Prostate gland (tissue), 2 donors: Measurements from ENCODE around the gene CTDP1. TPM values are rescaled to one million over a fixed set of nuclear protein-coding genes. Genes with fewer than 3 reads are reported as not detected.

Experiments used
- DNase-seq: peaks from one replicate; pipeline ENCODE4 v3.0.0-alpha.2; 2019; ENCODE audit warnings: low spot score
- H3K27ac ChIP-seq, 2 donors: fragments of 200-600 bp; sonication (generic); 2 replicates each; pipeline ENCODE4 v1.5.1; 2017 to 2019
- H3K27me3 ChIP-seq: fragments of 200-600 bp; sonication (generic); replicated peaks from 2 replicates; pipeline ENCODE4 v1.5.1; 2019; ENCODE audit not compliant: insufficient read depth
- H3K36me3 ChIP-seq, 2 donors: fragments of 200-600 bp; sonication (generic); 1 replicate in 1 of 2; 2 replicates in 1 of 2; pipeline versions ENCODE4 v1.5.1 to v1.8.1; 2017 to 2019
- H3K4me1 ChIP-seq: fragments of 200-600 bp; sonication (generic); replicated peaks from 2 replicates; pipeline ENCODE4 v1.5.1; 2019
- H3K4me3 ChIP-seq, 2 donors: fragments of 200-600 bp; sonication (generic); 2 replicates each; pipeline ENCODE4 v1.5.1; 2017 to 2019
- H3K9me3 ChIP-seq: fragments of 200-600 bp; sonication (generic); 2 replicates; pipeline ENCODE4 v1.5.1; 2017
- POLR2A ChIP-seq: fragments of 450-650 bp; IDR thresholded peaks from one replicate; pipeline ENCODE4 v1.6.1; 2016; ENCODE audit warnings: antibody characterized with exemption, mild to moderate bottlenecking
- POLR2AphosphoS5 ChIP-seq: sonication (generic); formaldehyde crosslinking; IDR thresholded peaks from one replicate; pipeline ENCODE4 v1.6.1; 2017; ENCODE audit warnings: antibody characterized with exemption
- WGBS: methylation state at CpG from one replicate; pipeline ENCODE4 v1.1.5; 2018; 5-methylcytosine and 5-hydroxymethylcytosine counted together
- intact Hi-C: fragments of 100-400 bp; cut with DNase I; formaldehyde crosslinking; loops from one replicate; pipeline ENCODE4 v1.14.2; 2022
- total RNA-seq, 2 donors: library from RNA; depleted of rRNA; stranded (reverse); fragments of >200 nt; gene quantifications; one replicate each; pipeline ENCODE4 v1.1.0, GENCODE V29; 2016
- TF ChIP-seq, protein P1 (sequence below), 4 experiments: fragments of 200-600 bp in 2 of 4; fragments of 450-650 bp in 2 of 4; sonication (generic) in 2 of 4; IDR thresholded peaks; 1 replicate in 3 of 4; 2 replicates in 1 of 4; pipeline ENCODE4 v1.5.1; 2016 to 2019; ENCODE audit warnings: antibody characterized with exemption in 4 of 4, mild to moderate bottlenecking in 2 of 4, moderate library complexity in 2 of 4

CTDP1 gene
- total RNA-seq, 2 donors from 2014 or later: 23.0 to 33.6 TPM

DNA sequence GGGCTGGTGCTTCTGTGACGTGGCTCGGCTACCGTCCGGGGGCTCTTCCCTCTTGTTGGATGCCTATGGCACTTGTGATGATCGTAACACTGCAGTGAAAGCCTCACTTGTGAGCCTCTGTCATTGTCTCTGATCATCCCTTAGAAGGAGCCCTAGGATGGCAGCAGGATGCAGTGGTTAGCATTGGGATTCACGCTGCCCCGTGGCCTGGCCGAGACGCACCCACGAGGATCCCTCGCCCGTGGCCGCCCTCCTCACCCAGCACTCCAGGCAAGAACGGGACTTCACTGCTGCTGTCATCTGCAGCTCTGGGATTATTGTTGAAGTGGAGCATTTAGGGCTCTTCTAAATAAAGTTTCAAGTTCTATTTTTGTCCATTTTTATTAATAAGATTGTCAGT lies 46.8 kb upstream of the CTDP1 start:
- intact Hi-C loops: no loop called here
- H3K9me3 ChIP-seq: no peaks in the 10 kb centered on the region
- no peaks in the 10 kb centered on the region for H3K4me1 ChIP-seq
- peaks cover 4% of the 10 kb centered on the region for H3K27me3 ChIP-seq
- DNase-seq: no peak
- 95% methylated on average over 14 of the region's 14 CpGs for WGBS
- no peak overlapping the region for H3K27ac ChIP-seq
- no peak overlapping the region for H3K4me3 ChIP-seq
- TF ChIP-seq POLR2A: no peak
- no peak for TF ChIP-seq POLR2AphosphoS5
- TF ChIP-seq, protein P1, sequence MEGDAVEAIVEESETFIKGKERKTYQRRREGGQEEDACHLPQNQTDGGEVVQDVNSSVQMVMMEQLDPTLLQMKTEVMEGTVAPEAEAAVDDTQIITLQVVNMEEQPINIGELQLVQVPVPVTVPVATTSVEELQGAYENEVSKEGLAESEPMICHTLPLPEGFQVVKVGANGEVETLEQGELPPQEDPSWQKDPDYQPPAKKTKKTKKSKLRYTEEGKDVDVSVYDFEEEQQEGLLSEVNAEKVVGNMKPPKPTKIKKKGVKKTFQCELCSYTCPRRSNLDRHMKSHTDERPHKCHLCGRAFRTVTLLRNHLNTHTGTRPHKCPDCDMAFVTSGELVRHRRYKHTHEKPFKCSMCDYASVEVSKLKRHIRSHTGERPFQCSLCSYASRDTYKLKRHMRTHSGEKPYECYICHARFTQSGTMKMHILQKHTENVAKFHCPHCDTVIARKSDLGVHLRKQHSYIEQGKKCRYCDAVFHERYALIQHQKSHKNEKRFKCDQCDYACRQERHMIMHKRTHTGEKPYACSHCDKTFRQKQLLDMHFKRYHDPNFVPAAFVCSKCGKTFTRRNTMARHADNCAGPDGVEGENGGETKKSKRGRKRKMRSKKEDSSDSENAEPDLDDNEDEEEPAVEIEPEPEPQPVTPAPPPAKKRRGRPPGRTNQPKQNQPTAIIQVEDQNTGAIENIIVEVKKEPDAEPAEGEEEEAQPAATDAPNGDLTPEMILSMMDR (IDR thresholded peaks at IDR 0.05): no peak
- no peaks in the 10 kb centered on the region for H3K36me3 ChIP-seq

DNA sequence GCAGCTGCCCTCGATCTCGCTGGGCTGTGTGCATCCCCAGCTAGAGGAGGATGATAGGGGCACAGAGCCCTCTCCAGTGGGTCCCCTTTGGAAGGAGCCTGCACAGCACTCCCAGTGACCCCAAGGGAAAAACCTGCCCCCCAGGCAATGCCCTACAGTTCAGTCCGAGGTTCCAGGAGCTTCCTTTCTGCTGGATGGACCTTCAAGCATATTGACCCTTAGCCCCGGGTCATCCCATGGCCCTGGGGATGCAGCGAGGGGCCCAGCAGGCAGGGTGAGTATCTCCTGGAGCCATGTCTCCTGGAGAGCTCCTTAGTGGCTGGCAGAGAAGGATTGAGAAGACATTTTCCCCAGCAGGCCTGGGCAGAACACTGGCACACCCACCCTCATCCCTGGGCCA lies 45.4 kb upstream of the CTDP1 start:
- Histone ChIP-seq H3K27me3 (peaks cover 4% of the 10 kb centered on the region), H3K27ac (no peak overlapping the region), H3K4me1 (no peaks in the 10 kb centered on the region), H3K4me3 (no peak overlapping the region), H3K36me3 (no peaks in the 10 kb centered on the region), H3K9me3 (no peaks in the 10 kb centered on the region)
- DNase-seq: no peak
- intact Hi-C loops: no loop called here
- 93% methylated on average over 5 of the region's 5 CpGs for WGBS
- no peak for TF ChIP-seq POLR2A
- TF ChIP-seq, protein P1 (IDR thresholded peaks at IDR 0.05): no peak
- no peak for TF ChIP-seq POLR2AphosphoS5

DNA sequence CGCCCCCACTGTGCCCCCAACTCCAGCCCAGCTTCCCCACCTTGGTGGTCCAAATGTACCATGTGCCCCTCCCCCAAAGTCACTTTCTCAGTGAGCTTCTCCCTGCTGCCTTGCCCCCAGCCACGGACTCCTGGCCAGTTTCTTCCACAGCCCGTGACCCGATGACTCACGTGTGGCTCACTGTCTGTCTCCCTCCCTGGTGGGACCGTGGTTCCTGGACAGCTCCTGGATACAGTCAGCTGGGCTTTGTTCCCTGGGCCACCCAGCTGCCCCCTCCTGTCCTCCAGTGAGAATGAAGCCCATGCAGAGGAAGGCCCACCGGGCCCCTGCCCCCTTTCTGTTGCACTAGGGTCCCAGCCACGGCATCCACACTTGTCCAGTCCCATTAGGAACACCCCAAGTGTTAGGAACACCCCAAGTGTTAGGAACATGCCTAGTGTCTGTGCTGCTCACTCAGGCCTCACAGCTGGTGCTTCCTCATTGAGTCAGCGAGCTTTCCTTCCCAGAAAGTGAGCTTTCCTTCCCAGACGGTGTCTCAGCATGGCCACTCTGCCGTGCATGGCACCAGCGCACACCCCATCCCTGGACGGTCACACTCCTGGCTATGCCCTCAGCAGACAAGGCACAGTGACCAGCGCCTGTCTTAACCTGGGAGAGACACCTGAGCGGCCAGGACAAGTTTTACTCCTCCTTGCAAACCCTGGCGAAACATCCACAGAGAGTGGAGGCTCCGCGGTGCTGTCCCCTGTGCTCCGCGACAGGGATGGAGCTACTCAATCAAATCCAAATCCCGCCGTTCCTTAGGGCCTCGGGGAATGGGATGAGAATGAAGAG lies 44.8 kb upstream of the CTDP1 start:
- Histone ChIP-seq H3K36me3 (no peaks in the 10 kb centered on the region), H3K27me3 (peaks cover 4% of the 10 kb centered on the region), H3K27ac (no peak overlapping the region), H3K9me3 (no peaks in the 10 kb centered on the region), H3K4me3 (no peak overlapping the region), H3K4me1 (no peaks in the 10 kb centered on the region)
- no peak for DNase-seq
- TF ChIP-seq POLR2AphosphoS5: no peak
- no peak for TF ChIP-seq POLR2A
- TF ChIP-seq, protein P1 (IDR thresholded peaks at IDR 0.05): no peak
- intact Hi-C loops: loop anchor here (5.0 kb wide), 1 partner anchor 103 kb away; no protein-coding TSS in a partner anchor
- 88% methylated on average over 23 of the region's 23 CpGs for WGBS

DNA sequence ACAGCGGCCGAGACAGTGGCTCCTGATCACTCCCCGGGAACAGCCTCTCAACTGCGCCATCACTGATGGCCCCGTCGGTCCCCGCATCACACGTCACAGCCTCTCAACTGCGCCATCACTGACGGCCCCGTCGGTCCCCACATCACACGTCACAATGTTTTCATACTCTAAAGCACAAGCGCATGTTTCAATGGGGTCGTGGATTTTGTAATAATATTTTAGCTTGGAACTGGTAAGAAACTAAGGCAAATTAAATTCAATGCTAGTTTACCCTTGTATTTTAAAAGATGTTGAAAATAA lies 44.2 kb upstream of the CTDP1 start:
- TF ChIP-seq, protein P1 (IDR thresholded peaks at IDR 0.05): no peak
- TF ChIP-seq POLR2AphosphoS5 (no peak), POLR2A (no peak)

More for the DNA sequence above, 44.2 kb upstream of the CTDP1 start:
- Histone ChIP-seq H3K27me3 (peaks cover 4% of the 10 kb centered on the region), H3K9me3 (no peaks in the 10 kb centered on the region), H3K36me3 (no peaks in the 10 kb centered on the region), H3K27ac (no peak overlapping the region), H3K4me3 (no peak overlapping the region), H3K4me1 (no peaks in the 10 kb centered on the region)
- intact Hi-C loops: loop anchor here (5.0 kb wide), 1 partner anchor 103 kb away; no protein-coding TSS in a partner anchor
- DNase-seq: no peak
- WGBS: 93% methylated on average over 15 of the region's 15 CpGs
